DMS153 (cell line): ENCODE measurements around the gene MLIP.
"Not testable (repeated sequence)": the region's sequence is repeated elsewhere in the genome, so short reads cannot be mapped to it uniquely, and the experiment has no call there.

Source experiments
- DNase-seq: peaks from one replicate; lab custom pipeline; 2025; lab: John Stamatoyannopoulos, UW

MLIP gene, protein sequence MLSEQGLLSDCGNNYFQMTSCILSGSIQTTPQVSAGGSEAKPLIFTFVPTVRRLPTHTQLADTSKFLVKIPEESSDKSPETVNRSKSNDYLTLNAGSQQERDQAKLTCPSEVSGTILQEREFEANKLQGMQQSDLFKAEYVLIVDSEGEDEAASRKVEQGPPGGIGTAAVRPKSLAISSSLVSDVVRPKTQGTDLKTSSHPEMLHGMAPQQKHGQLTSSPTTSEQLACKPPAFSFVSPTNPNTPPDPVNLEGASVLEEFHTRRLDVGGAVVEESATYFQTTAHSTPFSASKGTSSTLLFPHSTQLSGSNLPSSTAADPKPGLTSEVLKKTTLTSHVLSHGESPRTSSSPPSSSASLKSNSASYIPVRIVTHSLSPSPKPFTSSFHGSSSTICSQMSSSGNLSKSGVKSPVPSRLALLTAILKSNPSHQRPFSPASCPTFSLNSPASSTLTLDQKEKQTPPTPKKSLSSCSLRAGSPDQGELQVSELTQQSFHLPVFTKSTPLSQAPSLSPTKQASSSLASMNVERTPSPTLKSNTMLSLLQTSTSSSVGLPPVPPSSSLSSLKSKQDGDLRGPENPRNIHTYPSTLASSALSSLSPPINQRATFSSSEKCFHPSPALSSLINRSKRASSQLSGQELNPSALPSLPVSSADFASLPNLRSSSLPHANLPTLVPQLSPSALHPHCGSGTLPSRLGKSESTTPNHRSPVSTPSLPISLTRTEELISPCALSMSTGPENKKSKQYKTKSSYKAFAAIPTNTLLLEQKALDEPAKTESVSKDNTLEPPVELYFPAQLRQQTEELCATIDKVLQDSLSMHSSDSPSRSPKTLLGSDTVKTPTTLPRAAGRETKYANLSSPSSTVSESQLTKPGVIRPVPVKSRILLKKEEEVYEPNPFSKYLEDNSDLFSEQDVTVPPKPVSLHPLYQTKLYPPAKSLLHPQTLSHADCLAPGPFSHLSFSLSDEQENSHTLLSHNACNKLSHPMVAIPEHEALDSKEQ

DNA sequence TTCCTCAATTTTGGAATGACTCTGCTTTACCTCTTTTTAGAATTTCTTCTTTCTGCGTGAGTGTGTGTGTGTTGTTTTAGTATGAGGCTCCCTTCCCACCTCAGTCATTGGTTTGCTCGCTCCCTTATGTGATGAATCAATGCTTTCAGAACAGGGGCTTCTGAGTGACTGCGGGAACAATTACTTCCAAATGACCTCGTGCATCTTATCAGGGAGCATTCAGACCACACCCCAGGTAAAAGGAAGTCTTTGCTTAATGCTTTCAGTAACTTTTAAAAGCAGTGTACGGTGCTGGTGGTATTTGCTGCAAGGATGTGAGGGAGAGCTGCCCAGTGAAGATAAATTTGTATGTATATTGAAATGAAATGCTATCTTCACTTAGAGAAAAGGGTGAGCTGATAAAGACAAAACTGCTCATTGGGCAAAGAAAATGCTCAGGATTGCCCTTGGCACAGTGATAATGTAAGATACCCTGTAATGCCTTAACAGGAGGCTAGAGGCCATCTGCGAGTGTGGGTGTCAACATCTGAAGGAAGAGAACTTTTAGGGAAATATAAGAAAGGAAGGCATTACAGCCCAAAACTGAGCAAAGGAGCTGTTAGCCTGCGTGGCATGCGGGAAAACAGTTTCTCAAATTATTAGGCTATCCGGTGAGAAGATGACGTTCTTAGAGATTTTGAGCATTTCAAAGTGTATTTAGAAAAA is at the start of gene MLIP:
MLIP (plus strand) TSS at position 103 of the 705 bp plus-strand sequence; CDS start at position 140, 37 bp downstream.
- DNase-seq = no peak

DNA sequence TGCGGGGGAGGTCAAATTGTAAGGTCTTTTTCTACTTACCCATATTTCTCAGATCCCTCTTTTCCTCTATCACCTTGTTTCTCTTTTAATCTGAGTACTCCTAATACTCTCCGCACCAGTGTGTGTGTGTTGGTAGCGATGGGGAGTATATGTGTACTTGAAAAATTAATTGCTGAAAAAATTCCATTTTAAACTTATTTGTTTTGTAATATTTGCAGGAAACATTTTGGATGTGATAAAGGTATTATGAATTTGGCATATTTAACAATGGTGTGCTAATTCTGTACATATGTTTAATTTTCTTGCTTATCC is 48.1 kb upstream of the MLIP start:
- DNase-seq = no peak

DNA sequence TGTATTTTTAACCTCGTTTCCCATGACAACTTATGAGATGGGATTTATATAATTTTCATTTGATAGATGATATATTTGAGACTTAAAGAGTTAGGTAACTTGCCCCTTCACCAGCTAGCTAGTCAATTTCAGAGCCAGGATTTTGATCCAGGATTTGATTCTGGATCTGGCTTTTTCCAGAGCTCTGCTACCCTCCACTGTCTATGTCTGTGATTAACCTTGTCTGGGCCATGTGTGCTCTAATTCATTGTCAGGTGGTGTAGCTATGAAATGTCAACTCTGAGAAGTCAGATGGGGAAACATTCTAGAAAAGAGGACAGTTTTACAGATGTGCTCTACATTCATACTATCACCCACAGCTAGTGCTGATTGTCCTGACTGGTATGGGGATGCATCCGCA is 42.5 kb upstream of the MLIP start:
- DNase-seq = no peak

DNA sequence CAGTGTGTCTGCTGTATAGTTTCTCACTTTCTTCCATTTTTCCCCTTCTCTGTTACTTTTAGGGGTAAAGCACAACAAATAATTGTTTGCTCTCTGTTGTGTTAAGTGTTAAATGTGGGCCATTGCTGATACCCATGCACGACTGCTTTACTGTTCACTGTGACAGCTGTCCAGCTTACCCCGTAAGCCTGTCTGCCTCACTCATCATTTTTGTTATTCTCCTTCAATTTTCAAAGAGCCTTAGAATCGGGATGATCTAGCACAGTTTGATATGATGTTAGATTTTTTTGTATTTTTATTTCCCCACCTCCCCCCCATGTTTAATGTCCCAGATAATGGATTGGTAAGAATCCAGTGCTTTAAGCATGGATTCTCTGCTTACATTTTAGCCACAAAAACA is 41.2 kb upstream of the MLIP start:
- DNase-seq = no peak

DNA sequence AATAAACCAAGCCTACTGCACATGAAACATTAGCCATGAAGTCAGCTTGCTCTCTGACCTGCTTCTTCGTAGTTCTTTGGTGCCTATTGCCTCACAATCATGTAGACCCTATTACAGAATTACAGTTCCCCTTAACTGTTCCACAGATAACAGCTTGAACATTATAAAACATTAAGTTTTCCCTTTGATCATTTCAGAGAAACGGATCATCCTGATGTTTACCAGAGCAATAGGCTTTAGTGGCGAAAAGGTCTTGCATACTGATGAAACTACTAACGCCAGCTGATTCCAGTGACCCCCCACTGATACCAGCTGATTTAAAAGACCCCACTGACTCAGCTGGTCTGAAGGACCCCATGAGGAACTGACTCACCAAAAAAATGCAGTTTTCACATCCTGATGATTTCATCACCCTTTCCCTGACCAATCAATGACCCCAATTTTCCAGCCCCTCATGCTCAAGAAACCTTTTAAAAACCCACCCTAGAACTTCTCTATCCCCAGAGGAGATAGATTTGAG is 39.4 kb upstream of the MLIP start:
- no peak for DNase-seq

DNA sequence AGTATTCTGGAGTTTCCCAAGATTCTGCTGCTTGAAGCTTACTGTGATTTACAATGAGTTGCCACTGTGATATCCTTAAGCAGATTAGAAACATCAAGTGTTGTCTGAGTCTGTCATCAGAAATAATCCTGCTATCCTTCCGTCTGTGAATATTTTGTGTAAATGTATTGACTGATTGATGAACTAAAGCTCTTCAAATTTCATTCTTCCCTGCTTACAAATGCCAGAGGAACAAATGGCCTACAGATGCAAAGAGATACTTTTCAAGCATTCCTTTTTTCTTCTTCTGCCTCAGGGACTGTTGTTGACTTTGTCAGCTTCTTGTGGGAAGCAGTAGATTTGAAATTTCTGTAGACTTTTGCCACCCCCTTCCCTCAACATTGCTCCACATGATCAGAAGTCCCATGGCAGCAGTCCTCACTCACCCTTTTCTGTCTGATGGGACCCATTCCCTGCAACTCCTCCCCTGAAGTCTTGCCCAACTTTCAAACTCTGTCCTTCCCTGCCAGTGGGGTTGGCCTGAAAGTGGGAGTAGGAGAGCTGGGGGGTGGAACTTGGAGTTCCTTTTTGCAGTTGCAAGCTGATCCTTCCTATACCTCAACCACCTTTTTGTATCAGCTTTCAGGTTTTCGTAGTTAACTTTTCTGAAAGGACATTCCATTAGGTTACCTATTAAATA is 38.5 kb upstream of the MLIP start:
- no peak for DNase-seq

DNA sequence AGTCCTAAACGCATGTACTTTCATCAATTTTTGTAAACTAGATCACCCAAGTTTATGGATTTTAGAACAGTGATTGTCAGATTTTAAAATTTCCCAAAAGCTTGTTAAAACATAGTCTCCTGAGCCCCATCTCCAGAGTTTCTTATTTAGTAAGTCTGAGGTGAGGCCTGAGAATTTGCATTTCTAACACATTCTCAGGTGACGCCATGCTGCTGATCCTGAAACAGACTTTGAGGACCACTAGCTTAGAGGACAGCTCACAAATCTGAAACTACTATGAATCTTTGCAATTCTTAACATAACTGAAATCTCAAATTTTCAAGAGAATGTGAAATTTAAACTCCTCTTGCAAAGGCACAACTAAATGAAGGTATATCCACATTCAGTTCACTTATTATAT is 37.8 kb upstream of the MLIP start:
- DNase-seq = no peak

DNA sequence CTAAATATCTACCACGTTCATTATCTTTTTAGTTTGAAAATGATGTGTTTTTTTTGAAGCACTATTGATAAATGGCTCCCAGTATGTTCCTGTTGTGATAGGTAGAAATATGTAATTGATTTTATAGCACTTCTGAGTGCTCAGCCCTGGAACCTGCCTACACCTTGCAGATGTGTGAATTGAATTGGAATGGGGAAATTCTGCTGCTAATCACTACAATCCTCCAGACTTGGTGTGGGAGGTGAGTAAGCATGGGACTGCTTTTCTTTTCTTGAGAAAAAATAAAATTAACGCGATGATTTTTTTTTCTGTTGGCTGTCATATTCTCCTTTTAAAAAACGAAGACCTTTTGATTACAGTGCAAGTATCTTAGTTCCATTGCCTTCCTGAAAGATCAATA is 37.1 kb upstream of the MLIP start:
- no peak for DNase-seq

DNA sequence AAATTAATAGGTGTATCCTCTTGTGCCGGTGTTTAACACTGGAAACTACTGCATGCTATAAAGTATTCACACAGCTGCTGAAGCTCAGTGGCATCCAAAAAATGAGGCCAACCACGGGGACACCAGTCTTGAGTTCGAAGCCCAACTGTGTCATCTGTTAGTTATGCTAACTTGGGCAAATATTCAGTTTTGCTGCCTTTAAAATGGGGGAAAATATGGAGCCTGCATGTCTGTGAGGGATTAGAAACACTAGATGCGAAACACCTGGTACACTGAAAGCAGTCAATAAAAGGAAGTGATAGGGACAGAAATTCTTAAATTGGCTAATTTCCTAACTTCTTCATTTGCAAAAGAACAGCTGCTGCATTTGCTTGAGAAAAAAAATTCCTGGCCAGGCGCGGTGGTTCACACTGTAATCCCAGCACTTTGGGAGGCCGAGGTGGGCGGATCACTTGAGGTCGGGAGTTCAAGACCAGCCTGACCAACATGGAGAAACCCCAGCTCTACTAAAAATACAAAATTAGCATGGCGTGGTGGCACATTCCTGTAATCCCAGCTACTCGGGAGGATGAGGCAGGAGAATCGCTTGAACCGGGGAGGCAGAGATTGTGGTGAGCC is 36.6 kb upstream of the MLIP start:
- DNase-seq = no peak

DNA sequence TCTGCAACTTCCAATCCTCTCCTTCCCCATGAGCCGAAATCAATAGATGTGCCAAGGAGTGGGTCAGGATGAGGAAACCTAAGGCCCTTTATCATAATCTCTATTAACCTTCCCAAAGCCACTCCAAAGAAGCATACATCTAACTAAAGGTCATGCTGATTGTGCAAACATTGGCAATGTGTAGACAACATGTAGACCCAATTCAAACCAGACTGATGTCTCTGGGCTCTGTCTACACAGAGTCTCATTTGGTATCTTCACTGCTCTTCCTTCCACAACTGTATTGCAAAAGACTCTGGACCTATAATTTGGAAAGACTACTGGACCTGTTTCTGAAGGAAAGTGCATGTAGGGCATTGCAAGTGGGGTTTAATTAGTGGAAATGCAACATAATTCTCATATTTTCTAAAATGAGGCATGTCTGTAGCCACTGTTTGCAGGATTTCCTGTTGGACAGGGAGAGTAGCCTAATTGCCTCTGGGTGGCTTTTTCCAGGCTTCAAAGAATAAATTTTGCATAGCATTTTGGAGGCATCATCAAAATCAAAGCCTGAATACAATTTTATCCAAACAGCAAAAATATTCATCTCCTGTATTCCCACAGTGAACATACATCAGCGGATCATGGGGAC is 35.0 kb upstream of the MLIP start:
- DNase-seq = no peak

DNA sequence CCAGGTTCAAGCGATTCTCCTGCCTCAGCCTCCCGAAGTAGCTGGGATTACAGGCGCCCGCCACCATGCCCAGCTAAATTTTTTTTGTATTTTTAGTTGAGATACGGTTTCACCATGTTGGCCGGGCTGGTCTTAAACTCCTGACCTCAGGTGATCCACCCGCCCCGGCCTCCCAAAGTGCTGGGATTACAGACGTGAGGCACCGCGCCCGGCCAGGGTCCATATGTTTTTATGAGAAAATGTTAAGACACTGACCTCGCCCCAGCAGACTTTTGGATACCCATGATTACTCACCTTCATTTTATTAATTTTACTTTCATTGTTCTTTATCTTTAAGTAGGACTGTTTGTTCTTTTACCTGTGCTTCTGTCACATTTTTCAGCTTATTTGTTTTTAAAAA is 29.7 kb upstream of the MLIP start:
- DNase-seq = not testable (repeated sequence)

DNA sequence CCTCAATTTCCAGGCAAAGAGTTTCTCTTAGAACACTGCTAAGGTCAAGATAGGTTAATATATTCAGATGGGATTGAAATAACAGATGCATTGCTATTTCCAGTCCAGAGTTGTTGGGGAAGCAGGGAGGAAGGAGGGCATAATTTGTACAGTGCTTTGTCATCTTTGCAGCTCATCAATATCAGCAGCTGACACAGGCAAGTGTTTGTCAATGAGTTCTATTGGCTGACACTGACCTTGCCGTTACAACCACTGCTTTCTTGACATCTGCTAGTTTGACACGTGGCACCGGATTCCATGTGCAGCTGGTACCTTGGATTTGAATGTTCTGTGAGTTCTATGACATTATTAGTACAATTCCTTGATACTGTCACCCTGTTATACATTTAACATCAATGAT is 28.0 kb upstream of the MLIP start:
- DNase-seq = no peak

DNA sequence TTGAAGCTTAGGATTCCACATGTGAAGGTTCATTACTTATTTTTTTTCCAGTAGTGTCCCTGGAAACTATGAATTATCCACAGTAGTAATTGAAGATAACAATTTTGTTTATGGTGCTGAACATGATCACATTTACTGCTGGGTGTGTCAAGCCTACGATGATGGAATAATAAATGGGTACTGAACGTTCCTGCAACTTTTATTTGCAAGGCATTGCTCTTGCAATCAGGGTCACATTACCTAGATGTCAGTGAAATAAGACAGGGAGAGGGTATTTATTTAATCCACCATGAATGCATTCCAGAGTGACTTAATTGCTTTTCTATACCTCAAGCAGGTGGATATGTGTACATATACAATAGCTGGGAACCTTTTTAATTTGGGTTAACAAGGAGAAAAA is 27.0 kb upstream of the MLIP start:
- no peak for DNase-seq

DNA sequence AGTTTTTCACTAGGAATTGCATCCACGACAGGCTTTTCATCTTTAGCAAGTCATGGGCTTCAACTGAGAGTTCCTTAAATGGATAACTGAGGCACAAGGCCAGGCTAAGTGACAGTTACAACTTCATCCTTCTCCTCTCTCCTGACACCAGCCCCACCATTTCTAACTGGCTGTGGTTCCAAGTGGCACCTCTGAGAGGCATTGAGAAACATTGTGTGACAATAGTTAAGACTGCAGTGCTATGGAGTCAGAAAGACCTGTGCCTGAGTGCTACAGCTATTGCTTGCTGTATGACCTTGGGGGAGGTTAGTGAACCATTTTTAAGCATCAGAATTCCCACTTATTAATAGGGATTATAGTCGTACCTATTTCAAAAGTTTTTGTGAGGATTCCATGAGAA is 26.2 kb upstream of the MLIP start:
- no peak for DNase-seq

DNA sequence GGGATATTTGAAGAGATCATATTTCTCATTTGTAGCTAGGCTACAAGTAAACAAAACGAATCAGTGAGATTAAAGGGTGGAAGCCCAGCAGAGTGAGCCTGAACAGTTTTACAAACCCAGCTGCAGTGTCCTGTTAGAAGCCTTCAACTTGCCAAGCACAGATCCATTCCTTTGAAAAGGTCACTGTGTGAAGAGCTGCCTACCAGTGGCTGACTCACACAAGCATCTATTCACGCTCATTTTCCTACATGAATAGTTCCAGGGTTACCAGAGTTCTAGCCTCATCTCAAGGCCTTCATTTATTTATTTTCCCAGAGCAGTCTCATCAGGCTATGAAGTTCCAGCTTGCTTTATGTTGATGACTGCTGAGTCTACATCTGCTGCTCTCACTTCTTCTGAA is 25.7 kb upstream of the MLIP start:
- DNase-seq = no peak

DNA sequence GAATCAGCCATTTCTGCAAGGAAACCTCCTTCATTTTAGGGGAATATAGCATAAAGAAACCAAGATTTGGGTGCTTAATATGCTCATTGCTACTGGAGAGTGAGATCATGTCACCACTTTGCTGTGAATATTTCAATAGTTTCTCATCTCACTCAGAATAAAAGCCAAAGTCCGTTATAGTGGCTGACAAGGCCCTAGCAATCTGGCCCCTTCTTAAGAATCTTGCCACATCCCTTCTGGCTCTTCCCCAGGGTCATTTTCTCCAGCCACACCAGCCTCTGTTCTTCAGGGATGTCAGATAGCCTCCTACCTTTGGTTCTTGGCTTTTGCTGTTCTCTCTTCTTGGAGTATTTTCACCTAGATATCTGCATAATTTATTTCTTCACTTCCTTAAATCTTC is 24.8 kb upstream of the MLIP start:
- no peak for DNase-seq

DNA sequence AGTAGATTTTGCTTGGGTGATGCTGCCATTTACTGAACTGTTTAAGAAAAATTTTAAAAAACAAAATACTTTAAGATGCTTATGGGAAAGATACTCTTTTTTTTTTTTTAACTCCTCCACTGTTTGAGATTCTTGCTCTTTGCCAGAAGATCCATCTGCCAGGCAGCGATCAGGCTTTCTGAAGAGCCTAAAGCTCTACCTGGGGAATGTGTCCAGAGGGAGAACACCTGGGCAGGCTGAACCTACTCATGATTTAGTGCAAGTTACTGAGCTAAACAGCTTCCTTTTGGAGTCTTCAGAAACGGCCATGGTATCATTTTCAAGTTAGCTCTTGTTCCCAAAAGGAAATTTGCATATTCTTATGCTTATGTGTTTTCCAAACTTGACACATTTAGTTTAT is 23.5 kb upstream of the MLIP start:
- no peak for DNase-seq

DNA sequence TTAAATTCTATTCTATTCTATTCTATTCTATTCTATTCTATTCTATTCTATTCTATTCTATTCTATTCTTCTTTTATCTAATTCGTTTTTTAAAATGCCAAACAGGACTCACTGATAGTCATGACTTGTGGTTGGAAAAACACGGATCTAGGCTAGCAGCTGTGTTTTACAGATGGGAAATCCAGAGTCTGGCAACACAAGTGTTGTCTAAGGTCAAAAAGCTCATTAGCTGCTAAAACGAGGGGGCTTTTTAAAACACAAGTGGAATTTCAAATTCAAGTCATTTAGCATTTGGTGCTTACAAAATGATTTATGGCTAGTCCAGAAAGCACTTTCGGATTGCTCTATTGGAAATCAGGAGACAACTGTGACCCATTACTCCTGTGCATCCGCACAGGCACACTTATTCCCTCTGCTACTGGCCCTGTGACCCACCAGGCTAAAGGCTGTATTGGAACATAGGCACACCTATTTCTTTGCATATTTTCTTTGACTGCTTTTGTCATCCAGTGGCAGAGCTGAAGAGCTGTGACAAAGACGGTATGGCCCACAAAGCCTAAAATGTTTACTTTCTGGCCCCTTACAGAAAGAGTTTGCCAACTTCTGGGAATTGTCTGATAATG is 17.8 kb upstream of the MLIP start:
- DNase-seq = no peak

DNA sequence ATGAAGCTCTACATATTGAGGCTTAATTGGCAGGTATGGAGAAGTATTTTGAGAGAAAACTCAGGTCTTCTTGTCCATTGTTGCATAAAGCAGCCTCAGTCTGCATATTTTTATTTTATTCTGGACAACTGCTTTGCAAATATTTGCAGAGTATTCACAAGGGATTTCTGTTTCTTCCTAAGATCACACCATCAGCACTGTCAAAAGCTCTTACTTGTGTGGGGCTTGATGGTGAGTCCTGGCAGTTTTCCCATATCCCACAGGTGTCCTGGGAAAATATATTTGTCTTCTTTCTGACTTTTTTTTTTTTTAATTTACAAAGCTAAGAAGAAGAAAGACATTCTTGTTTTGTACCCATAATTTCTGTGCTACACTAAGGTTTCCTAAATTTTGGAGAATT is 16.9 kb upstream of the MLIP start:
- DNase-seq = no peak

DNA sequence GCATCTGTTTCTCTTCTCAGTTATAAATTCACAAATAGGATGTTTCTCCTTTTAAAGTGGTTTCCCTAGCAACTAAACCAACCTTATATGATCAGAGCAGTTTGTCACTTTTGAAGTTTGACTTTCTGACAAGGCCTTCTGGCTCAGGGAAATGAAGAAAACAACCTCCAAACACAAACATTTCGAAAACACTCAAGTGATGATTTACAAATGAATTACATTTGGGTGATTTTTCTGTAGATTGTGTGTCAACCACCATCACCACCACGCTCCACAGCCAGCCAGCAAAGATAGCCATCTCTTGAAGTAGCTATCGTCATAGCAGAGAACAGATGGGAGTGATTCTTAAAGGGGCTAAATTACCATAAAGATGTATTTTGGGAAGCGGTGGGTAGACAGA is 16.5 kb upstream of the MLIP start:
- DNase-seq = no peak
